CD4-positive, alpha-beta T cell (primary cell): Measurements from ENCODE around the gene STRADB. TPM values are rescaled to one million over a fixed set of nuclear protein-coding genes. Genes with fewer than 3 reads are reported as not detected.

Experiments
- ATAC-seq: fragments of 200-7000 bp; cut with Tn5 transposase; one replicate; pipeline ENCODE4 v1.10.0; 2022; ENCODE audit warnings: mild to moderate bottlenecking; ENCODE audit not compliant: poor library complexity
- CTCF ChIA-PET: fragments of 350-600 bp; sonication (Branson Sonifier 250); formaldehyde crosslinking; loops from one replicate; lab custom pipeline; 2021; ENCODE audit warnings: antibody characterized with exemption, inconsistent platforms; lab: Charles Lee
- POLR2A ChIA-PET: fragments of 350-600 bp; sonication (Branson Sonifier 250); formaldehyde crosslinking; loops from one replicate; lab custom pipeline; 2021; ENCODE audit warnings: antibody characterized with exemption, inconsistent platforms; lab: Charles Lee
- DNase-seq, 14 experiments: peaks; one replicate each; pipeline ENCODE4 v3.0.0-alpha.2; 2013 to 2020; ENCODE audit warnings: mixed read lengths in 2 of 14
- H3K27ac ChIP-seq, 2 donors: one replicate each; pipeline versions ENCODE4 v1.5.1 to v1.7.0; 2013; ENCODE audit warnings: low read length in 2 of 2, low read depth in 1 of 2, mild to moderate bottlenecking in 1 of 2
- H3K27me3 ChIP-seq, 2 experiments: 1 replicate in 1 of 2; 2 replicates in 1 of 2; pipeline versions ENCODE4 v1.6.1 to v1.7.0; 2013; ENCODE audit warnings: low read length in 2 of 2, control low read depth in 1 of 2, mild to moderate bottlenecking in 1 of 2, moderate library complexity in 1 of 2; ENCODE audit not compliant: insufficient read depth in 2 of 2, control insufficient read depth in 1 of 2
- H3K36me3 ChIP-seq: one replicate; pipeline ENCODE4 v1.6.1; 2013; ENCODE audit warnings: low read length, control low read depth; ENCODE audit not compliant: insufficient read depth
- H3K4me1 ChIP-seq: one replicate; pipeline ENCODE4 v1.6.1; 2013; ENCODE audit warnings: low read length, control low read depth; ENCODE audit not compliant: insufficient read depth
- H3K4me3 ChIP-seq: one replicate; pipeline ENCODE4 v1.5.1; 2013; ENCODE audit warnings: mild to moderate bottlenecking, low read length, moderate library complexity
- H3K9me3 ChIP-seq, 2 experiments: 1 replicate in 1 of 2; 2 replicates in 1 of 2; pipeline versions ENCODE4 v1.6.1 to v1.7.0; 2013; ENCODE audit warnings: low read length in 2 of 2, mild to moderate bottlenecking in 2 of 2, control low read depth in 1 of 2, moderate library complexity in 1 of 2; ENCODE audit not compliant: control insufficient read depth in 1 of 2, insufficient read depth in 1 of 2
- H3K27ac Mint-ChIP-seq: one replicate; pipeline ENCODE4 v1.8.0; 2020; ENCODE audit warnings: mixed read lengths
- H3K27me3 Mint-ChIP-seq: one replicate; pipeline ENCODE4 v1.8.0; 2021; ENCODE audit warnings: mixed read lengths
- H3K36me3 Mint-ChIP-seq: one replicate; pipeline ENCODE4 v1.8.0; 2021; ENCODE audit warnings: low read depth, mixed read lengths
- H3K4me1 Mint-ChIP-seq: one replicate; pipeline ENCODE4 v1.8.0; 2021; ENCODE audit warnings: low read depth, mixed read lengths
- H3K4me3 Mint-ChIP-seq: one replicate; pipeline ENCODE4 v1.8.0; 2020; ENCODE audit warnings: mild to moderate bottlenecking, mixed read lengths
- H3K9me3 Mint-ChIP-seq: one replicate; pipeline ENCODE4 v1.8.0; 2020; ENCODE audit warnings: mixed read lengths
- intact Hi-C, 2 experiments: fragments of 100-400 bp; cut with DNase I in 1 of 2; cut with micrococcal nuclease in 1 of 2; formaldehyde crosslinking; loops; one replicate each; pipeline versions ENCODE4 v1.15.1 to v1.9.0; 2023 to 2025; cut with DNase I, micrococcal nuclease
- total RNA-seq, 174 experiments: library from RNA in 2 of 174; stranded (reverse) in 2 of 174; gene quantifications; one replicate each; pipeline ENCODE4 v1.2.3 and lab custom pipeline; 2021 to 2026
- TF ChIP-seq, protein P1 (sequence below): fragments of 200-600 bp; IDR thresholded peaks from one replicate; pipeline ENCODE4 v1.8.0; 2022; ENCODE audit warnings: antibody characterized with exemption, mild to moderate bottlenecking

The STRADB gene
- total RNA-seq, 2 experiments from 2014 or later, result 4.2 to 5.6 TPM

DNA sequence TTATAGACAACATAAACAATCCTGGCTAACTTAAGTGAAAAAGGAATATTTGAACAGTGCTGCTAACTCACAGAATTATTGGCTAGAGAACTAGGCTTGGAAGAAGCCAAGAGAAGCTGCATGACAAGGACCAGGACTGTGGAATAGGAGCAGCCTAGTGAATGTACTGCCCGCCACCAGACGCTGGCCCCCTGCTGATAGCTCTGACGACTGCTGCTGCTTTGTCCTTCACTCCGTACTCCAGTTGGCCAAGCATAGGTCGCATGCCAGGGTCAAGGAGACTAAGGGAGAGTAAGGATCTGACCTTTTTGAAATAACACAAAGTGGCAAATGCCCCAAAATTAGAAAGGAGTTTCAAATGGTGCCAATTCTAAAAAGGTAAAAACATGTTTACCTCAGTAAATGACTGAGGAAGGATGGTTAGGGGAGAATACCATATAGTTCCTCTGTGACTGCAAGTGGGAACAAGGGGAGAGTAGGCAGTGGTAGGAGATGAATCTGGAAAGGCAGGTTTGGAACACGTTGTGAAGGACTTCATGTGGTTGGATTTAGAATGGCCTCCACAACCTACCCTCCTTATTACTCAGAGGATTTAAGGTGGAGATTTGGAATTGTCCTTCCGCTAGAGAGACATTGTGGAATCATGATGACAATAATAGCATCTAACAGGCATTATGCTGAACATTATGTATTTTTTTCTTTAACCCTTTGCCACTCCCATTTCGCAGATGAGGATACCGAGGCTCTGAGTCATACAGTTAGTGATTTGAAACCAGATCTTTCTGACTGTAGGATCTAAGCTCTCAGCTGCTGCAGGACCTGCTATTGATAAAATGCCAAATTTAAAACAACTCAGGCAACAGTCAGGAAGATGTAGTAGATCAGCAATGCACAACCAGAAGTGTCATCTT lies 19.5 kb downstream of the STRADB start:
- Mint-ChIP-seq H3K4me3 (no peak overlapping the region), H3K36me3 (peaks cover 85% of the 10 kb centered on the region), H3K27me3 (no peaks in the 10 kb centered on the region), H3K27ac (no peak overlapping the region), H3K4me1 (no peaks in the 10 kb centered on the region), H3K9me3 (no peaks in the 10 kb centered on the region)
- peaks cover 31% of the 10 kb centered on the region for H3K36me3 ChIP-seq
- intact Hi-C loops, result no loop called here
- H3K4me3 ChIP-seq, result no peak overlapping the region
- ChIA-PET CTCF (no interaction called here), POLR2A (interaction anchor here (0.7 kb wide), 1 partner anchor 58 kb away, joined by 3 read pairs; no protein-coding TSS in a partner anchor)
- TF ChIP-seq, protein P1, sequence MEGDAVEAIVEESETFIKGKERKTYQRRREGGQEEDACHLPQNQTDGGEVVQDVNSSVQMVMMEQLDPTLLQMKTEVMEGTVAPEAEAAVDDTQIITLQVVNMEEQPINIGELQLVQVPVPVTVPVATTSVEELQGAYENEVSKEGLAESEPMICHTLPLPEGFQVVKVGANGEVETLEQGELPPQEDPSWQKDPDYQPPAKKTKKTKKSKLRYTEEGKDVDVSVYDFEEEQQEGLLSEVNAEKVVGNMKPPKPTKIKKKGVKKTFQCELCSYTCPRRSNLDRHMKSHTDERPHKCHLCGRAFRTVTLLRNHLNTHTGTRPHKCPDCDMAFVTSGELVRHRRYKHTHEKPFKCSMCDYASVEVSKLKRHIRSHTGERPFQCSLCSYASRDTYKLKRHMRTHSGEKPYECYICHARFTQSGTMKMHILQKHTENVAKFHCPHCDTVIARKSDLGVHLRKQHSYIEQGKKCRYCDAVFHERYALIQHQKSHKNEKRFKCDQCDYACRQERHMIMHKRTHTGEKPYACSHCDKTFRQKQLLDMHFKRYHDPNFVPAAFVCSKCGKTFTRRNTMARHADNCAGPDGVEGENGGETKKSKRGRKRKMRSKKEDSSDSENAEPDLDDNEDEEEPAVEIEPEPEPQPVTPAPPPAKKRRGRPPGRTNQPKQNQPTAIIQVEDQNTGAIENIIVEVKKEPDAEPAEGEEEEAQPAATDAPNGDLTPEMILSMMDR, result no peak
- H3K27me3 ChIP-seq, result no peaks in the 10 kb centered on the region
- ATAC-seq (no peak), DNase-seq (no peak)
- H3K4me1 ChIP-seq, result no peaks in the 10 kb centered on the region
- H3K9me3 ChIP-seq, result no peaks in the 10 kb centered on the region
- H3K27ac ChIP-seq, result no peak overlapping the region

DNA sequence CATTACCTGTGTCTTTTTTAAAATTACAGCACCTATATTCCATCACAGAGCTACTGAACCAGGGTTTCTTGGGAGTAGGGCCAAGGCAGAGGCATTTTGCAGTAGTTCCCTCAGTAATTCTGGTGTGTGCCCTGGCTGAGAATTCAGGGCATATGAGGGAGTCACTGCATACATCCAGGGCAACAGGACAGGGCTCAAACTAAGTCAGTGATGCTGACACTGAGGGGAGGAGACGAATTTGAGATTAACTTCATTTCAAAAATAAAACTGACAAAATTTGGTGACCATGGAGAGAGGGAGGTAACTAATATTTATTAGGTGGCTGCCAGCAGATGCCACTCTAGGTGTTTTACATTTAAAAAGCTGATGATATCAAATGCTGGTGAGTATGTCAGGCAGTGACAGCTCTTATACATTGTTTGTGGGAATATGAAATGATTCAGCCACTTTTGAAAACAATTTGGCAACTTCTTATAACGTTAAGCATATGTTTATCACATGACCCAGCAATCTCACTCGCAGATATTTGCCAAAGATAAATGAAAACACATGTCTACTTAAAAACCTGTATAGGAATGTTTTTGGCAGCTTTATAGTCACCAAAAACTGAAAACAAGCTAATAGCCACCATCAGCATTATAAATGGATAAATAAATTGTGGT lies 20.3 kb downstream of the STRADB start:
- ChIA-PET POLR2A (interaction anchor here (0.7 kb wide), 1 partner anchor 59 kb away, joined by 3 read pairs; no protein-coding TSS in a partner anchor), CTCF (no interaction called here)
- H3K4me3 ChIP-seq, result no peak overlapping the region
- Mint-ChIP-seq H3K9me3 (no peaks in the 10 kb centered on the region), H3K4me1 (no peaks in the 10 kb centered on the region), H3K27ac (no peak overlapping the region), H3K36me3 (peaks cover 82% of the 10 kb centered on the region), H3K27me3 (no peaks in the 10 kb centered on the region), H3K4me3 (no peak overlapping the region)
- H3K27ac ChIP-seq, result no peak overlapping the region
- no peaks in the 10 kb centered on the region for H3K9me3 ChIP-seq
- ATAC-seq (no peak), DNase-seq (no peak)
- no peaks in the 10 kb centered on the region for H3K27me3 ChIP-seq
- H3K4me1 ChIP-seq, result no peaks in the 10 kb centered on the region
- intact Hi-C loops, result no loop called here
- H3K36me3 ChIP-seq, result peaks cover 31% of the 10 kb centered on the region
- TF ChIP-seq, protein P1, result no peak

DNA sequence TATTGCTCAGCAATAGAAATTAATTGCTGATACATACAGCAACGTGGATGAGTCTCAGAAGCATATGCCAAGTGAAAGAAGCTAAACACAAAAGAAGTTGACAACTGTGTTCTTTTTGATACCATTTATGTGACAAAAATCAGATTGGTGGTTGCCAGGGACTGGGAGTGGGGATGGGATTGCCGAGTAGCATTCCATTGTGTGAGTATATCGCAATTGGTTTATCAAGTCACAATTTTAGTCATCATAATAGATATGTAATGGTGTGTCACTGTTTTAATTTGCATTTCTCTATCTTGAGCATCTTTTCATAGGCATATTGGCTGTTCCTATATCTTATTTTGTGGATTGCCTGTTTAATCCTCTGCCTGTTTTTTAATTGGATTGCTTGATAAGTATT lies 20.9 kb downstream of the STRADB start:
- POLR2A ChIA-PET, result no interaction called here
- intact Hi-C loops, result no loop called here
- H3K9me3 Mint-ChIP-seq, result no peaks in the 10 kb centered on the region
- H3K27ac ChIP-seq, result no peak overlapping the region
- ATAC-seq (no peak), DNase-seq (no peak)
- peaks cover 31% of the 10 kb centered on the region for H3K36me3 ChIP-seq
- H3K4me1 Mint-ChIP-seq, result no peaks in the 10 kb centered on the region
- no peak overlapping the region for H3K4me3 ChIP-seq
- H3K36me3 Mint-ChIP-seq, result peaks cover 80% of the 10 kb centered on the region
- TF ChIP-seq, protein P1, result no peak
- H3K27ac Mint-ChIP-seq, result no peak overlapping the region
- no peaks in the 10 kb centered on the region for H3K9me3 ChIP-seq
- H3K27me3 ChIP-seq, result no peaks in the 10 kb centered on the region
- H3K4me1 ChIP-seq, result no peaks in the 10 kb centered on the region
- CTCF ChIA-PET, result no interaction called here
- no peak overlapping the region for H3K4me3 Mint-ChIP-seq
- no peaks in the 10 kb centered on the region for H3K27me3 Mint-ChIP-seq
